Gastrocnemius medialis (tissue), 4 donors: ENCODE data around the gene RASGRP1. TPM values are rescaled to one million over a fixed set of nuclear protein-coding genes. Genes with fewer than 3 reads are reported as not detected.

Experiments used
- ATAC-seq, 2 donors: fragments of 150-250 bp; one replicate each; pipeline ENCODE4 v1.9.1; 2016
- DNase-seq, 2 donors: peaks; one replicate each; pipeline ENCODE4 v3.0.0-alpha.2; 2019
- H3K27ac ChIP-seq, 4 donors: fragments of 200-600 bp; sonication (generic); 1 replicate in 1 of 4; 2 replicates in 3 of 4; pipeline ENCODE4 v1.5.1; 2016 to 2018; ENCODE audit warnings: mild to moderate bottlenecking in 2 of 4, moderate library complexity in 1 of 4
- H3K27me3 ChIP-seq, 3 donors: fragments of 200-600 bp; sonication (generic) in 2 of 3; 1 replicate in 1 of 3; 2 replicates in 2 of 3; pipeline versions ENCODE4 v1.5.1 to v1.6.0; 2016 to 2019; ENCODE audit warnings: mild to moderate bottlenecking in 1 of 3, moderate library complexity in 1 of 3
- H3K36me3 ChIP-seq, 2 donors: fragments of 200-600 bp; sonication (generic) in 1 of 2; one replicate each; pipeline ENCODE4 v1.5.1; 2017 to 2018
- H3K4me1 ChIP-seq, 2 donors: fragments of 200-600 bp; sonication (generic) in 1 of 2; one replicate each; pipeline ENCODE4 v1.5.1; 2016 to 2017; ENCODE audit warnings: mild to moderate bottlenecking in 2 of 2
- H3K4me3 ChIP-seq, 4 donors: fragments of 200-600 bp; sonication (generic) in 3 of 4; 1 replicate in 1 of 4; 2 replicates in 3 of 4; pipeline ENCODE4 v1.5.1; 2016 to 2019; ENCODE audit warnings: mild to moderate bottlenecking in 2 of 4
- H3K9me3 ChIP-seq, 3 donors: fragments of 200-600 bp; sonication (generic) in 2 of 3; 1 replicate in 1 of 3; 2 replicates in 2 of 3; pipeline ENCODE4 v1.5.1; 2016 to 2019
- POLR2A ChIP-seq, 2 donors: fragments of 450-650 bp; IDR thresholded peaks; one replicate each; pipeline ENCODE4 v1.6.1; 2017; ENCODE audit warnings: antibody characterized with exemption in 2 of 2, mild to moderate bottlenecking in 2 of 2, moderate library complexity in 2 of 2
- in situ Hi-C, 4 donors: fragments of 200-750 bp; cut with MboI; loops; one replicate each; pipeline versions ENCODE4 v1.15.0 to v1.8.0; 2017; ENCODE audit warnings: low sequenced_read_pairs in 4 of 4
- intact Hi-C: fragments of 100-400 bp; cut with DNase I; formaldehyde crosslinking; loops from one replicate; pipeline ENCODE4 v1.15.1; 2023; ENCODE audit warnings: low total_unique reads
- total RNA-seq, 4 donors: library from RNA; depleted of rRNA; stranded (reverse); fragments of >200 nt; gene quantifications; one replicate each; pipeline versions ENCODE4 v1.1.0 to v1.2.3, GENCODE V29; 2016
- TF ChIP-seq, protein P1 (sequence below), 5 experiments: fragments of 450-650 bp in 3 of 5; fragments of 200-600 bp in 2 of 5; sonication (generic) in 2 of 5; IDR thresholded peaks in 4 of 5; conservative IDR thresholded peaks in 1 of 5; 1 replicate in 4 of 5; 2 replicates in 1 of 5; pipeline ENCODE4 v1.5.1; 2016 to 2019; ENCODE audit warnings: antibody characterized with exemption in 5 of 5, mild to moderate bottlenecking in 3 of 5, moderate library complexity in 3 of 5

The RASGRP1 gene
- total RNA-seq, 4 donors from 2014 or later = 0.44 to 0.85 TPM; not detected in 2

DNA sequence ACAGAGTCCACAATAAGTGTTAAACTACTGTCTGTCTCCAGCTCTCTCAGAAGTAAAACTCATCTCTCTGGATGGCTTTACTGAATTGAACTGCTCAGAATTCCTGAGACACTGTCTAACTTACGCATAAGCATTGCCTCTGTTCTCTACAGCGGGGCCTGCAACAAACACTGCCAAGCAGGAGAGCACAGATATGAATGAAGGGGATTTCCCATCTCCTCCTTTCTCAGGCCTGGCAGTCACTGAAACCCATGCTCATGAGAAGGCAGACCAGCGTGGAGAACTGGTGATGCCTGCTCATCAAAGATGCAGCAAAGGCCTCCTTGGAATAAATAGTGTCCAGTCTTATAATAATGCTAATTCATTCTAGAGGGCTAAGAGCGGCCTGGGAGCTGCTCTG is 10.3 kb downstream of the RASGRP1 start:
- DNase-seq (no peak), ATAC-seq (no peak)
- Histone ChIP-seq H3K4me1 (no peaks in the 10 kb centered on the region), H3K4me3 (no peak overlapping the region), H3K36me3 (no peaks in the 10 kb centered on the region), H3K9me3 (no peaks in the 10 kb centered on the region), H3K27ac (no peak overlapping the region), H3K27me3 (peaks cover 0 to 6% (median 4%) of the 10 kb centered on the region in 3 donors)
- in situ Hi-C loops = no loop called here
- TF ChIP-seq, protein P1, sequence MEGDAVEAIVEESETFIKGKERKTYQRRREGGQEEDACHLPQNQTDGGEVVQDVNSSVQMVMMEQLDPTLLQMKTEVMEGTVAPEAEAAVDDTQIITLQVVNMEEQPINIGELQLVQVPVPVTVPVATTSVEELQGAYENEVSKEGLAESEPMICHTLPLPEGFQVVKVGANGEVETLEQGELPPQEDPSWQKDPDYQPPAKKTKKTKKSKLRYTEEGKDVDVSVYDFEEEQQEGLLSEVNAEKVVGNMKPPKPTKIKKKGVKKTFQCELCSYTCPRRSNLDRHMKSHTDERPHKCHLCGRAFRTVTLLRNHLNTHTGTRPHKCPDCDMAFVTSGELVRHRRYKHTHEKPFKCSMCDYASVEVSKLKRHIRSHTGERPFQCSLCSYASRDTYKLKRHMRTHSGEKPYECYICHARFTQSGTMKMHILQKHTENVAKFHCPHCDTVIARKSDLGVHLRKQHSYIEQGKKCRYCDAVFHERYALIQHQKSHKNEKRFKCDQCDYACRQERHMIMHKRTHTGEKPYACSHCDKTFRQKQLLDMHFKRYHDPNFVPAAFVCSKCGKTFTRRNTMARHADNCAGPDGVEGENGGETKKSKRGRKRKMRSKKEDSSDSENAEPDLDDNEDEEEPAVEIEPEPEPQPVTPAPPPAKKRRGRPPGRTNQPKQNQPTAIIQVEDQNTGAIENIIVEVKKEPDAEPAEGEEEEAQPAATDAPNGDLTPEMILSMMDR (IDR thresholded peaks at IDR 0.05 in 4 of 5, conservative IDR thresholded peaks at IDR 0.05 in 1 of 5) = no peak
- intact Hi-C loops = no loop called here

DNA sequence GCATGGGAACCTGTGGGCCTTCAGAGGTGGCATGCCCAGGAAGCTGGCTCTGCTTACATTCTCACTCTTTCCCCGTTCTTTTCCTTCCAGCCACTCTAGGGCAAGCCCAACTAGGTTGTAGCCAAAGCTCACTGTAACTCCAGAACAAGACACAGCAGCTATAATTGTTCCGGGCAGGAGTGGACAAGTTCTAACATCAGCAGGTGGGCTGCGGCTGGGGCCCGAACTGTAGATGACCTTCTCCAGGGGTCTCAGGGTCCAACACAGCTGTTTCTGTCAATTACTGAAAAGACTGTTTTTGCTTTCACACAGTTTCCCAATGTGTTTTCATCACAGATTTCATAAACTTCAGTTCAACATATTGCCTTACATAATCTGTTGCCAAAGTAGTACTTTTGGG is 11.5 kb downstream of the RASGRP1 start:
- Histone ChIP-seq H3K36me3 (no peaks in the 10 kb centered on the region), H3K4me1 (no peaks in the 10 kb centered on the region), H3K4me3 (no peak overlapping the region), H3K27me3 (no peaks in the 10 kb centered on the region), H3K27ac (no peak overlapping the region), H3K9me3 (no peaks in the 10 kb centered on the region)
- ATAC-seq = no peak
- intact Hi-C loops (no loop called here), in situ Hi-C loops (no loop called here)
- DNase-seq = no peak
- TF ChIP-seq, protein P1 (IDR thresholded peaks at IDR 0.05 in 4 of 5, conservative IDR thresholded peaks at IDR 0.05 in 1 of 5) = no peak
- TF ChIP-seq POLR2A (IDR thresholded peaks at IDR 0.05) = no peak

DNA sequence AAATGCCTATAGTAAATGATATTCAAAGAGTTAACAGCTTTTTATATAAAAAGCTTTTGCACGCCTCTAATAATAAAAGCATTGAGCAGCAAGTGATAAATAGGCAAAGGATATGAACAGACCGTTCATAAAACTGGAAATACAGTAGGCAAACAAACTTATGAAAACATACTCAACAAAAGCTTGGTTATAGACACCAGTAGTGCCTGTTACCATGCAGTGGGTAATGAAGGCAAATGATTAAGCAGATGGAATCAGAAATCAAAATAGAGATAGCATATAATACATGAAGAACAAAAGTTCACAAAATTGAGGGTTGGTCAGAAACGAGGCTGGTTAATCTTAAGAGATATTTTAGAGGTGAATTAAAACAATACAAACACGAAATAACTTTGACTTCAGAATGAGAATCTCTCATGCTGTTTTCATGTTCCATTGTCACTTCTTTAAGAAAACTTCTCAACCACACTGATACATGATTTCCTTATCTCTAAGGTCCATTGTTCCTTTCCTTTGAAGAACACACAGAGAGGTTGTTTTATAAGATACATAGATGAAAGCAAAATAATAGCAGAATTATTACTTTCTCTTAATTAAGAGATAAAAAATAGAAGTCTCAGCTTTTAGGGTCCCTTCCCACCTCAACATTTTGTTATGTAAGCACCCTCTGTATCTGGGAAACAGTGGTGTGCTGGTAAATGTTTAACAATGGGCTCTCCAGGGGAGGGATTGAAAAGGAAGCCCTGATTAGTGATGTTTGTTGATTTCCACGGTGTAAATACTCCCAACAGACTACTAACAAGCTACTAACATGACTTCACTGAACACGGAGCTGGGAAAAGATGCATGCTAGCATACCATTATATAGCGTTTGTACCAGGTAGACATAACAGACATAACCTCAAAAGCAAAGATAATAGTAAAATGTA is 12.6 kb downstream of the RASGRP1 start:
- TF ChIP-seq, protein P1 (IDR thresholded peaks at IDR 0.05 in 4 of 5, conservative IDR thresholded peaks at IDR 0.05 in 1 of 5) = no peak
- no peak for TF ChIP-seq POLR2A (IDR thresholded peaks at IDR 0.05)
- ATAC-seq (no peak), DNase-seq (no peak)
- in situ Hi-C loops (no loop called here), intact Hi-C loops (no loop called here)
- H3K4me1 ChIP-seq = no peaks in the 10 kb centered on the region
- H3K4me3 ChIP-seq = no peak overlapping the region
- no peaks in the 10 kb centered on the region for H3K9me3 ChIP-seq
- no peaks in the 10 kb centered on the region for H3K27me3 ChIP-seq
- H3K27ac ChIP-seq = no peak overlapping the region
- no peaks in the 10 kb centered on the region for H3K36me3 ChIP-seq

DNA sequence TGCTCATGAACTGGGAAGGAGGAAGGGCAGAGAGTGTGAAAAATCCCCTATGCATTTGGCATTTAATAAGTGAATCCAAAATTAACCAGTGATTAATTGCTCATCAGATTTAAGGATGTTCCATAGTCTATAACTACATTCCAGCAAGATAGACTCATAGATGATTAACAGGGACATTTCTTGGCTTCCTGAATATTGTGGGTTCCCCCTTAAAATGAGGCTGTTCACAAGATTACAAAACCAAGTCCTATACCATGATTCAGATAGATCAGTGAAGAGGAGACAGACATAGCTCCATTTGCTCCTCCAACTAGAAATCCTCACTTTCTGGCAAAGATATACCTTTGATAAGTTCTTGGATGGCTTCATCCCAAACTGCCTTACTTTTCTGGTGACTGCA is 15.4 kb downstream of the RASGRP1 start:
- no peaks in the 10 kb centered on the region for H3K4me1 ChIP-seq
- H3K4me3 ChIP-seq = no peak overlapping the region
- intact Hi-C loops (no loop called here), in situ Hi-C loops (no loop called here)
- DNase-seq (no peak), ATAC-seq (no peak)
- no peaks in the 10 kb centered on the region for H3K27me3 ChIP-seq
- TF ChIP-seq, protein P1 (IDR thresholded peaks at IDR 0.05 in 4 of 5, conservative IDR thresholded peaks at IDR 0.05 in 1 of 5) = no peak
- no peak for TF ChIP-seq POLR2A (IDR thresholded peaks at IDR 0.05)
- H3K36me3 ChIP-seq = no peaks in the 10 kb centered on the region
- H3K27ac ChIP-seq = no peak overlapping the region
- H3K9me3 ChIP-seq = no peaks in the 10 kb centered on the region
